HG03025 (cell line): ENCODE measurements around the gene CTCF.
A peak's percentile ranks its signal among the peaks of the same experiment; 100 is the strongest.

ENCODE experiments used
- ATAC-seq: cut with Tn5 transposase; IDR thresholded peaks from one replicate; pipeline ENCODE4 v1.9.1; 2021; ENCODE audit warnings: mild to moderate bottlenecking, moderate library complexity; ENCODE audit not compliant: unreplicated experiment, low FRiP score

CTCF gene

DNA sequence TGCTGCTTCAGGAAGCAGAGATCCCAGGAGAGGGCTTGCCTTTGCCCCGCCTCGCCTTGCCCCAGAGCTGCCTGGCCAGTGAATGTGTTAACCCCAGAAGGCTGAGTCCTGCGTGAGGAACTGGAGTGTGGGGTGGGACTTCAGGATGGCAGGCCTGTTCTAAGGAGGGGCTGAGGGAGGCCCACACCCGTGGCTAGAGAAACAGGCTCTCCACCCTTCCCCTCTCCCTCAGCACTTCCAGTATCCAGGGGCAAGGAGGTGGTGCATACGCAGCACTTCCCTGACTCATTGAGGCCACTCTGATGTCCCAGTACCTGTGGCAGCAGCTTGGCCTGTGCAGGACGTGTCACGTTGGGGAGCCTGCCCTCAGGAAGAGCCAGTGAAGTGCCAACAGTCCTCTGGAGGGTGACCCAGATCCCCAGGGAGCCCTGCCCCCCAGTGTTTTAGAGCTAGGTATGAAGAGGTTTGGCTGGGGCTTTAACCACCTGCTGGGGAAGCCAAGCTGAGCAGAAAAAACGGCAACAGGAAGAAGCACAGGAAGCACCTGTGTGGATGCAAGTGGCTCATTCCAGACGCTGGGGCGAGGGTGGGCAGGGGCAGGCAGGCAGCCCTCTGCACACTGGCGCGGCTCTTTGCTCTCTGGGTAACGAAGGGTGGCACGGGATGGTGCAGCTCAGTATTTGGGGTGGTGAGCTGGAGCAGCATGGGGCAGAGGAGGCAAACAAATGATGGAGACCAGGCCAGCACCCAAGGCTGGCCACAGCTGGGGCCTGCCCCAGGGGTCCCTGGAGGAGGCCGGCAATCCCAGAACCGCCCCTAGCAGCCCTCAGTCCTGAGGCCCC lies 14.7 kb upstream of the CTCF start:
- ATAC-seq: no peak

DNA sequence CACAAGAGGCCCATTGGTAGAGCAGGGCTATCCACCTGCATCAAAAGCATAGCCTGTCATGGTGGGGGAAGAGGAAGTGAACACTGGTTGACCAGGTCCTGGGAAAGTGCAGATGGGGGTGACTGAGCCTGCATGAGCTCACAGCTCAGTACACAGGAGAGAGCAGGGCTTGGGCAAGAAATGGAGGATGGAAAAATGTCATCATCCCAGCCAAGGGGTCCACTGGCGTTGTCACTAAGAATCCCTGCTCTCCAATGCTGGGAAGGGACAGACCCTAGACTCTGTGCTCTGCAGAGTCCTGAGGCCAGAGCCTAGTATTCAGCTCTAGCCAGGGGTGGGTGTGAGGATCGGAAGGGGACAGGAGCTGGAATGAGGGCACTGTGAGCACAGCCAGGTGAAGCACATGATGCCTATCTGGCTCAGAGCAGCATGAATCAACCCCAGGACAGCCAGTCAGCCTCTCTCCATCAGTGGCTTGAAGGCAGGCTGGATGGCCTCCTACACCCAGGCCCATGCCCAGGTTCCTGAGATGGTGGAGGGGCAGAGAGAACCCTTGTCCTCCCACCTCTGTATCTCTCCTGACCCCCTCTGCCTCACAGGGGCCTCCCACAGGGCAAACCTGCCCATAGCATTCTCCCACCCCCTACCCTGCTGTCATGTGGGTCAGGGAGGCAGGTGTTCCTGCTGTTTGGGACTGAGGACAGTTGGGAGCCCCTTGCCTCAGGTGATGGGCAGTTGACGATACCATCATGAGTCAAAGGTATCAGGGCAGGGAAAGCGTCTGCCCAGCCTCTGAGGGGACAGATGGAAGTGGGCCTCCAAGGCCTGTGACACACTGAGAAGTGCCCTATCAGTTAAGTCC lies 13.8 kb upstream of the CTCF start:
- no peak for ATAC-seq

GRCh38 chr16:67549240-67549639 lies 13.1 kb upstream of the CTCF start:
- no peak for ATAC-seq

DNA sequence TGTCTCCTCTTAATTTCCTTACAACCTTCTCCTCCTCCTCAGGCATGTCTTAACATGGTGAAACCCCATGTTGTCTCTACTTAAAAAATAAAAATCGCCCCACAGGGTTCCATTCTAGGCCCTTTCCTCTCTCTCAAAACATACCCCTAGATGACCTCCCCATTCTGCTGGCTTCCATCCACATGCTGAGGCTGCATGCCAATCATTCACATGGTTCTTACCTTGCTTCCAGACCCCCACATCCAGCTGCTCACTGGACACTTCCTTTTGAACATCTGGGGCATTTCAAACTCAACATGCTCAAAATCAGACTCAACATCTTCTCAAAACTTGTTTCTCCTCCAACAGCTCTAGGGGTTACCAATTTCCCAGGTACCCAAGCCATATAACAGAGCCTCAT lies 12.4 kb upstream of the CTCF start:
- ATAC-seq: no peak

GRCh38 chr16:67551091-67551490 lies 11.2 kb upstream of the CTCF start:
- no peak for ATAC-seq

DNA sequence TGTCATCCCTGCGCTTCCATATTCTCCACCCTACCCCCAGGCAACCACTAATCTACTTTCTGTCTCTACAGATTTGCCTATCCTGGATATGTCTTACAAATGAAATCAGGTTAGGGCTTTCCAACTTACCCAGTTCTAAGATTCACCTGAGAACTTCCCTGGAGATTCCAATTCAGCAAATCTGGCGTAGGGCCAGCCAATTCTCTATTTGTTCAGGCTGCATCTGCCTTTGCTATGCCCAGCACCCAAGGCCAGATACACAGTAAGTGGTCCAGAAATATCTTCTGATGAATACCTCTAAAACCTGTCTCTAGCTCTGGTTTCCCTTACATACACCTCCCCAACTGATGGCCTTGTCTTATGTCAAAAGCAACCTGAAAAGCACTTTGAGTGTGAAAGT lies 10.4 kb upstream of the CTCF start:
- ATAC-seq: no peak

GRCh38 chr16:67552476-67552875 lies 9.8 kb upstream of the CTCF start:
- no peak for ATAC-seq

GRCh38 chr16:67555795-67556212 lies 6.5 kb upstream of the CTCF start:
- ATAC-seq: no peak

DNA sequence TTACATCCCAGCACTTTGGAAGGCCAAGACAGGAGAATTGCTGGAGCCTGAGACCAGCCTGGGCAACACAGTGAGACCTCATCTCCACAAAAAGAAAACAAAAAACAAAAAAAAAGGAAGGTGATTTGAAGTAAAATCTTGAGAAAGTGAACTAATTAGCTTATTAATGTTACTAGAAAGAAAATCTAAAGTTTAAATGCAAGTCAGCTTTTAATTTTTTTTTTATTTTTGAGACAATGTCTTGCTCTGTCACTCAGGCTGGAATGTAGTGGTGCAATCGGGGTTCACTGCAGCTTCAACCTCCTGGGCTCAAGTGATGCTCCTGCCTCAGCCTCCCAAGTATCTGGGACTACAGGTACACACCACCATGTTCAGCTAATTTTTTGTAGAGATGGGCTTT lies 3.5 kb upstream of the CTCF start:
- no peak for ATAC-seq

- no peak for ATAC-seq
Observed at GRCh38 chr16:67560827-67561342, 1.4 kb upstream of the CTCF start.

- ATAC-seq: no peak
Observed at GRCh38 chr16:67561501-67561823, 864 bp upstream of the CTCF start.

- peak; percentile 66 for ATAC-seq
Observed at GRCh38 chr16:67561824-67562525, 351 bp upstream of the CTCF start.

GRCh38 chr16:67562918-67563707 lies 787 bp downstream of the CTCF start:
- ATAC-seq: peak; percentile 11

GRCh38 chr16:67563708-67564468 lies 1.6 kb downstream of the CTCF start:
- ATAC-seq: no peak

DNA sequence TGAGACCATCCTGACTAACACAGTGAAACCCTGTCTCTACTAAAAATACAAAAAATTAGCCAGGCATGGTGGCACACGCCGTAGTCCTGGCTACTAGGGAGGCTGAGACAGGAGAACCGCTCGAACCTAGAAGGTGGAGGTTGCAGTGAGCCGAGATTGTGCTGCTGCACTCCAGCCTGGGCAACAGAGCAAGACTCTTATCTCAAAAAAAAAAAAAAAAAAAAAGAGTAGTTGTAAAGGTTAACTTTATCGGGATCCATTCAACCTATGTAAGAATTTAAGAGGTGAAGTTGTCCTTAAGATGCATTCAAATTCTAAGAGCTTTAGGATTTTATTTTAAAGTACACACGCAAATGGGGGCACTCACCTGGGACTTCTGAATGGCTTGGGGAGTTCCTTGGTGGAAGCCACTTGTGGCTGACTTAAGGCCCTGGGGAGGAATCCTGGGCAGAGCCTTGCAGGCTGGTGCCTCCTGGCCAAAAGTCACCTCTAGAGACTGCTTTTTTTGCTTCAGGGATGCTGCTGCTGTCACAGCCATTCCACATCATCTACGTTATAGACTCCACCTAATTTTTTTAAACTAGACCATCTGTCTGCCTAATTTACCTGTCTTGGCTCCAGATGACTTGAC lies 3.3 kb downstream of the CTCF start:
- no peak for ATAC-seq

GRCh38 chr16:67571464-67571863 lies 9.1 kb downstream of the CTCF start:
- no peak for ATAC-seq

DNA sequence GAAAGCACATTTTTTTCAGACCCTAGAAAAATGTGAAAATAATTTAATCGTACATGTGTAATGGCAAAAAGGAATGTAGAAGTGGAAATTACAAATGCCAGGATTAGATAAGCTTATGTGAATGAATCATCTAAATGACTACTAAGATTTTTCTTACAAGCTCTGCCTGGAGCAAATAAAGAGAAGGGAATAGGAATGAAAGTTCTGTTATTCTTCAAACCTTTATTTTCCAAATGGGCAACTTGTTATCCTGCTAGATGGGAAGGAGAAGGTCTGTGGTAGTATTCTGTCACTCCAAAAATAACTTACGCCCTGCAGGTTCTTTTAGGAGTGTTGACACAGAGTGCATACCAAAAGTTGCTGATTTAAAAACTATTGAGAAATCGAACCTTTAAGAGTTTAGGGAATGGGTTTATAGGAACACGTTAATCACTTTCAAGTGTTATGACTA lies 9.7 kb downstream of the CTCF start:
- ATAC-seq: no peak

GRCh38 chr16:67579686-67580085 lies 17.4 kb downstream of the CTCF start:
- no peak for ATAC-seq

GRCh38 chr16:67580202-67580601 lies 17.9 kb downstream of the CTCF start:
- no peak for ATAC-seq
